Right renal cortex interstitium (tissue), 3 donors: ENCODE results near the gene RER1. TPM values are rescaled to one million over a fixed set of nuclear protein-coding genes. Genes with fewer than 3 reads are reported as not detected.

ENCODE experiments used
- polyA plus RNA-seq, 3 donors: library from polyadenylated mRNA; unstranded; fragments of 120-200 nt; gene quantifications; one replicate each; pipeline ENCODE4 v1.2.1, GENCODE V29; 2013; ENCODE audit not compliant: insufficient read length in 3 of 3

The RER1 gene
- polyA plus RNA-seq, 3 donors, result 125 to 132 (median 127) TPM

Other genes starting within 250 kb of the RER1 start
- gene FAAP20, start 197.1 kb upstream of the RER1 start, polyA plus RNA-seq, result 10 to 100 TPM; 19.0 to 30.1 (median 25.8) TPM
- 10 to 100 TPM; 40.8 to 46.7 (median 45.3) TPM for gene SKI, start 163.5 kb upstream of the RER1 start, polyA plus RNA-seq
- gene MORN1, start 287 bp upstream of the RER1 start, polyA plus RNA-seq, result 1 to 10 TPM; 9.1 to 9.5 (median 9.2) TPM
- gene PEX10, start 20.7 kb downstream of the RER1 start, polyA plus RNA-seq, result 10 to 100 TPM; 17.6 to 21.4 (median 19.2) TPM
- 1 to 10 TPM in 1 of 3 donors, under 1 TPM in 2; 0.47 to 1.9 (median 0.74) TPM for gene PLCH2, start 84.4 kb downstream of the RER1 start, polyA plus RNA-seq
- gene PANK4, start 134.8 kb downstream of the RER1 start, polyA plus RNA-seq, result 10 to 100 TPM; 25.3 to 26.8 (median 26.6) TPM
- gene HES5, start 138.4 kb downstream of the RER1 start, polyA plus RNA-seq, result under 1 TPM; 0.23 to 0.28 (median 0.24) TPM
- 10 to 100 TPM; 14.7 to 18.0 (median 15.5) TPM for gene TNFRSF14, start 164.5 kb downstream of the RER1 start, polyA plus RNA-seq
- gene PRXL2B, start 194.9 kb downstream of the RER1 start, polyA plus RNA-seq, result 10 to 100 TPM; 33.1 to 41.6 (median 39.1) TPM
- 1 to 10 TPM; 2.3 to 3.3 (median 2.5) TPM for gene MMEL1, start 241.2 kb downstream of the RER1 start, polyA plus RNA-seq